Neuron (in vitro differentiated cells): ENCODE results near the gene UBE2F.
"Not testable (repeated sequence)": the region's sequence is repeated elsewhere in the genome, so short reads cannot be mapped to it uniquely, and the experiment has no call there.

Experiments
- H2AFZ ChIP-seq: one replicate; pipeline ENCODE4 v1.6.1; 2013; ENCODE audit warnings: low read depth, mild to moderate bottlenecking, inconsistent platforms, low read length, moderate library complexity
- H3K27me3 ChIP-seq: one replicate; pipeline ENCODE4 v1.6.1; 2013; ENCODE audit warnings: low read length; ENCODE audit not compliant: insufficient read depth
- H3K36me3 ChIP-seq: one replicate; pipeline ENCODE4 v1.6.1; 2013; ENCODE audit warnings: low read length; ENCODE audit not compliant: insufficient read depth
- H3K4me1 ChIP-seq: one replicate; pipeline ENCODE4 v1.6.1; 2013; ENCODE audit warnings: low read length; ENCODE audit not compliant: insufficient read depth
- H3K4me3 ChIP-seq: 2 replicates; pipeline ENCODE4 v1.5.1; 2013; ENCODE audit warnings: mild to moderate bottlenecking, low read length, moderate library complexity
- H3K9me3 ChIP-seq: one replicate; pipeline ENCODE4 v1.6.1; 2013; ENCODE audit warnings: low read length

Gene UBE2F

GRCh38 chr2:238059505-238059904 is 92.7 kb downstream of the UBE2F start:
- H3K4me3 ChIP-seq = peak overlapping the region; percentile 79
- H3K4me1 ChIP-seq = peaks cover 12% of the 10 kb centered on the region
- no peaks in the 10 kb centered on the region for H3K36me3 ChIP-seq
- H3K27me3 ChIP-seq = no peaks in the 10 kb centered on the region
- no peaks in the 10 kb centered on the region for H3K9me3 ChIP-seq
- H2AFZ ChIP-seq = no peak overlapping the region

GRCh38 chr2:238060096-238060541 is 93.3 kb downstream of the UBE2F start:
- peak overlapping the region; percentile 79 for H3K4me3 ChIP-seq
- peaks cover 3% of the 10 kb centered on the region for H3K36me3 ChIP-seq
- peak overlapping the region; percentile 58 for H2AFZ ChIP-seq
- H3K4me1 ChIP-seq = peaks cover 12% of the 10 kb centered on the region
- no peaks in the 10 kb centered on the region for H3K9me3 ChIP-seq
- no peaks in the 10 kb centered on the region for H3K27me3 ChIP-seq

GRCh38 chr2:238060542-238061314 is 93.9 kb downstream of the UBE2F start, which contains the start of gene SCLY:
TSS of gene SCLY (plus strand) at chr2:238061001. CDS start at chr2:238061055, 54 bp downstream.
- Histone ChIP-seq H3K4me1 (peaks cover 12% of the 10 kb centered on the region), H3K27me3 (no peaks in the 10 kb centered on the region), H3K4me3 (peak within 1 kb of the TSS; percentile 79), H3K36me3 (peaks cover 6% of the 10 kb centered on the region), H3K9me3 (no peaks in the 10 kb centered on the region), H2AFZ (peak within 1 kb of the TSS; percentile 91)

- no peaks in the 10 kb centered on the region for H3K27me3 ChIP-seq
- peak overlapping the region; percentile 91 for H2AFZ ChIP-seq
- H3K9me3 ChIP-seq = no peaks in the 10 kb centered on the region
- H3K4me3 ChIP-seq = peak overlapping the region; percentile 79
- H3K36me3 ChIP-seq = peaks cover 10% of the 10 kb centered on the region
- H3K4me1 ChIP-seq = peaks cover 12% of the 10 kb centered on the region
Measured at GRCh38 chr2:238061315-238062202, 94.7 kb downstream of the UBE2F start.

- Histone ChIP-seq H3K36me3 (peaks cover 26% of the 10 kb centered on the region), H3K9me3 (no peaks in the 10 kb centered on the region), H3K27me3 (no peaks in the 10 kb centered on the region), H2AFZ (no peak overlapping the region), H3K4me1 (peaks cover 12% of the 10 kb centered on the region), H3K4me3 (no peak overlapping the region)
Measured at GRCh38 chr2:238063414-238064189, 96.8 kb downstream of the UBE2F start.

GRCh38 chr2:238064376-238064775 is 97.6 kb downstream of the UBE2F start:
- Histone ChIP-seq H3K4me1 (peaks cover 12% of the 10 kb centered on the region), H3K9me3 (no peaks in the 10 kb centered on the region), H2AFZ (no peak overlapping the region), H3K4me3 (no peak overlapping the region), H3K36me3 (peaks cover 32% of the 10 kb centered on the region), H3K27me3 (no peaks in the 10 kb centered on the region)

GRCh38 chr2:238065071-238065846 is 98.4 kb downstream of the UBE2F start:
- H3K36me3 ChIP-seq = peaks cover 39% of the 10 kb centered on the region

GRCh38 chr2:238066218-238066617 is 99.4 kb downstream of the UBE2F start:
- Histone ChIP-seq H3K36me3 (peaks cover 45% of the 10 kb centered on the region), H3K4me1 (peaks cover 4% of the 10 kb centered on the region), H2AFZ (no peak overlapping the region), H3K27me3 (no peaks in the 10 kb centered on the region), H3K9me3 (no peaks in the 10 kb centered on the region), H3K4me3 (no peak overlapping the region)

More at GRCh38 chr2:238065071-238065846, 98.4 kb downstream of the UBE2F start:
- Histone ChIP-seq H3K9me3 (no peaks in the 10 kb centered on the region), H3K27me3 (no peaks in the 10 kb centered on the region), H2AFZ (no peak overlapping the region), H3K4me3 (no peak overlapping the region), H3K4me1 (peaks cover 4% of the 10 kb centered on the region)

- H2AFZ ChIP-seq, H3K27me3 ChIP-seq, H3K4me1 ChIP-seq, H3K9me3 ChIP-seq, H3K4me3 ChIP-seq: not testable (repeated sequence)
- H3K36me3 ChIP-seq = peaks cover 50% of the 10 kb centered on the region
Measured at GRCh38 chr2:238066718-238067117, 99.9 kb downstream of the UBE2F start.

GRCh38 chr2:238067939-238068338 is 101.1 kb downstream of the UBE2F start:
- H3K4me1 ChIP-seq = no peaks in the 10 kb centered on the region
- H3K36me3 ChIP-seq = peaks cover 55% of the 10 kb centered on the region
- H3K4me3 ChIP-seq = no peak overlapping the region
- no peaks in the 10 kb centered on the region for H3K27me3 ChIP-seq
- H3K9me3 ChIP-seq = peaks cover 2% of the 10 kb centered on the region
- H2AFZ ChIP-seq = no peak overlapping the region

- Histone ChIP-seq H2AFZ (no peak overlapping the region), H3K9me3 (peaks cover 6% of the 10 kb centered on the region), H3K27me3 (no peaks in the 10 kb centered on the region), H3K4me1 (no peaks in the 10 kb centered on the region), H3K36me3 (peaks cover 60% of the 10 kb centered on the region), H3K4me3 (no peak overlapping the region)
Measured at GRCh38 chr2:238069021-238069709, 102.4 kb downstream of the UBE2F start.

- Histone ChIP-seq H2AFZ (no peak overlapping the region), H3K36me3 (peaks cover 62% of the 10 kb centered on the region), H3K9me3 (peaks cover 8% of the 10 kb centered on the region), H3K4me3 (no peak overlapping the region), H3K4me1 (no peaks in the 10 kb centered on the region), H3K27me3 (no peaks in the 10 kb centered on the region)
Measured at GRCh38 chr2:238069877-238070276, 103.1 kb downstream of the UBE2F start.
